GM18870 (cell line): ENCODE measurements around the gene ELANE.
"Not testable (repeated sequence)": the region's sequence is repeated elsewhere in the genome, so short reads cannot be mapped to it uniquely, and the experiment has no call there.

Experiments
- ATAC-seq: cut with Tn5 transposase; IDR thresholded peaks from one replicate; pipeline ENCODE4 v1.9.1; 2021; ENCODE audit warnings: moderate library complexity; ENCODE audit not compliant: unreplicated experiment

ELANE gene

GRCh38 chr19:835210-835810, 16.8 kb upstream of the ELANE start:
- no peak for ATAC-seq

GRCh38 chr19:840519-841206, 11.4 kb upstream of the ELANE start, which contains the start of gene PRTN3:
Gene PRTN3 (plus strand): TSS chr19:840999. CDS start chr19:841009, 10 bp downstream.
- ATAC-seq, result no peak

GRCh38 chr19:842802-843179, 9.3 kb upstream of the ELANE start:
- ATAC-seq, result not testable (repeated sequence)

GRCh38 chr19:843180-843835, 8.8 kb upstream of the ELANE start:
- ATAC-seq, result no peak

- ATAC-seq, result no peak
These were observed 8.1 kb upstream of the ELANE start for GRCh38 chr19:843836-844545.

GRCh38 chr19:844546-844971, 7.5 kb upstream of the ELANE start:
- ATAC-seq, result no peak

GRCh38 chr19:845707-846521, 6.2 kb upstream of the ELANE start:
- no peak for ATAC-seq

GRCh38 chr19:848386-848921, 3.6 kb upstream of the ELANE start:
- no peak for ATAC-seq

- ATAC-seq, result not testable (repeated sequence)
These were observed 2.9 kb upstream of the ELANE start for GRCh38 chr19:849195-849594.

- ATAC-seq, result no peak
These were observed 1.7 kb upstream of the ELANE start for GRCh38 chr19:850221-850978.

- no peak for ATAC-seq
These were observed 1.1 kb upstream of the ELANE start for GRCh38 chr19:850979-851335.

- no peak for ATAC-seq
These were observed 997 bp downstream of the ELANE start for GRCh38 chr19:853014-853585.

- not testable (repeated sequence) for ATAC-seq
These were observed 1.6 kb downstream of the ELANE start for GRCh38 chr19:853614-854220.

GRCh38 chr19:854549-854948, 2.4 kb downstream of the ELANE start:
- ATAC-seq, result no peak

- no peak for ATAC-seq
These were observed 3.0 kb downstream of the ELANE start for GRCh38 chr19:855142-855541.

GRCh38 chr19:855566-856120, 3.5 kb downstream of the ELANE start:
- no peak for ATAC-seq

- no peak for ATAC-seq
These were observed 6.2 kb downstream of the ELANE start for GRCh38 chr19:858284-858683.
